WERI-Rb-1 (cell line): ENCODE results near the gene SEZ6L.

ENCODE experiments used
- DNase-seq: peaks from one replicate; pipeline ENCODE4 v3.0.0-alpha.2; 2020
- H3K27ac ChIP-seq: fragments of 250-450 bp; sonication (Bioruptor Pico); 2 replicates; pipeline ENCODE4 v1.5.1; 2020; ENCODE audit warnings: mild to moderate bottlenecking, moderate library complexity
- H3K27me3 ChIP-seq: fragments of 250-450 bp; sonication (Bioruptor Pico); 2 replicates; pipeline ENCODE4 v1.5.1; 2021; ENCODE audit warnings: mild to moderate bottlenecking, low read depth, moderate library complexity; ENCODE audit not compliant: insufficient read depth, severe bottlenecking
- H3K36me3 ChIP-seq: fragments of 250-450 bp; sonication (Bioruptor Pico); 2 replicates; pipeline ENCODE4 v1.5.1; 2020; ENCODE audit warnings: mild to moderate bottlenecking, moderate library complexity
- H3K4me3 ChIP-seq: 2 replicates; pipeline ENCODE4 v1.5.1; 2011; ENCODE audit warnings: low read depth, mild to moderate bottlenecking, control low read depth, low read length
- H3K9me3 ChIP-seq: fragments of 250-450 bp; sonication (Bioruptor Pico); 2 replicates; pipeline ENCODE4 v1.5.1; 2021; ENCODE audit warnings: mild to moderate bottlenecking, moderate library complexity; ENCODE audit not compliant: severe bottlenecking
- TF ChIP-seq, protein P1 (sequence below): IDR thresholded peaks from 2 replicates; pipeline ENCODE4 v1.5.1; 2011; ENCODE audit warnings: low read depth, mild to moderate bottlenecking, control low read depth, inconsistent platforms, low read length

The SEZ6L gene

DNA sequence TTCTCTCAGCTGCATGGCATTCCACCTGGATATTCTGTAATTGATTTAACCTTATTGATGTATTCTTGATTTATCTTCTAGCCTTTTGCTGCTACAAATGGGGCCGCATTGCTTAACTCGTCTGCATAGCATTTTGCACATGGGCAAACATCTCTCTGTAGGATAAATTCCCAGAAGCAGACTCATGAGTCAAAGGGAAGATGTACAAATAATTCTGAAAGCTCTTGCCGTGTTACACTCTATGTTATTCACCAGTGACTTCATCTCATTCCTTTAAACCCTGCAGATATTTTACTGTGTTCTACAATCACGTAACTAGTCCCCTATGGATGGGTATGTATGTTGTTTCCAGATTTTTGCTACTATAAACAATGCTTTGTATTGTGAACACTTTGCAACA lies 112.7 kb downstream of the SEZ6L start:
- H3K9me3 ChIP-seq: no peaks in the 10 kb centered on the region
- DNase-seq: no peak
- no peak overlapping the region for H3K27ac ChIP-seq
- no peak overlapping the region for H3K4me3 ChIP-seq
- TF ChIP-seq, protein P1, sequence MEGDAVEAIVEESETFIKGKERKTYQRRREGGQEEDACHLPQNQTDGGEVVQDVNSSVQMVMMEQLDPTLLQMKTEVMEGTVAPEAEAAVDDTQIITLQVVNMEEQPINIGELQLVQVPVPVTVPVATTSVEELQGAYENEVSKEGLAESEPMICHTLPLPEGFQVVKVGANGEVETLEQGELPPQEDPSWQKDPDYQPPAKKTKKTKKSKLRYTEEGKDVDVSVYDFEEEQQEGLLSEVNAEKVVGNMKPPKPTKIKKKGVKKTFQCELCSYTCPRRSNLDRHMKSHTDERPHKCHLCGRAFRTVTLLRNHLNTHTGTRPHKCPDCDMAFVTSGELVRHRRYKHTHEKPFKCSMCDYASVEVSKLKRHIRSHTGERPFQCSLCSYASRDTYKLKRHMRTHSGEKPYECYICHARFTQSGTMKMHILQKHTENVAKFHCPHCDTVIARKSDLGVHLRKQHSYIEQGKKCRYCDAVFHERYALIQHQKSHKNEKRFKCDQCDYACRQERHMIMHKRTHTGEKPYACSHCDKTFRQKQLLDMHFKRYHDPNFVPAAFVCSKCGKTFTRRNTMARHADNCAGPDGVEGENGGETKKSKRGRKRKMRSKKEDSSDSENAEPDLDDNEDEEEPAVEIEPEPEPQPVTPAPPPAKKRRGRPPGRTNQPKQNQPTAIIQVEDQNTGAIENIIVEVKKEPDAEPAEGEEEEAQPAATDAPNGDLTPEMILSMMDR: no peak
- no peaks in the 10 kb centered on the region for H3K36me3 ChIP-seq
- no peaks in the 10 kb centered on the region for H3K27me3 ChIP-seq

DNA sequence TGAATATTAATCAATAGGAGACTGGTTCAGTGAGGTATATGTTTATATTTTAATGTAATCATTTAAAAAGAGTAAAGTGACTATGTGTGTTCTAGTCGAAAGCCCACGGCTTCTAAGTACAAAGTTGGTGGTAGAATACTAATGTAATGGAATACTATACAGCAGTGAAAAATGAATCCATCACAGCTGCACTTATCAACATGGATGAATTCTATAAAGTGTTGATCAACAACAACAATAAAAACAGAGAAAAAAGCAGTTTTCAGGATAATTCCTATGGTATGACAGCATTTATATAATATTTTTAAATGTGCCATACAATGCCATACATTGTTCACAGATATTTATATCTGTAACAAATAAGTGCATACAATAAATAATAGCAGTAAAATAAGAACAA lies 114.1 kb downstream of the SEZ6L start:
- Histone ChIP-seq H3K27ac (no peak overlapping the region), H3K36me3 (no peaks in the 10 kb centered on the region), H3K9me3 (no peaks in the 10 kb centered on the region), H3K4me3 (no peak overlapping the region), H3K27me3 (no peaks in the 10 kb centered on the region)
- DNase-seq: no peak
- TF ChIP-seq, protein P1: no peak

DNA sequence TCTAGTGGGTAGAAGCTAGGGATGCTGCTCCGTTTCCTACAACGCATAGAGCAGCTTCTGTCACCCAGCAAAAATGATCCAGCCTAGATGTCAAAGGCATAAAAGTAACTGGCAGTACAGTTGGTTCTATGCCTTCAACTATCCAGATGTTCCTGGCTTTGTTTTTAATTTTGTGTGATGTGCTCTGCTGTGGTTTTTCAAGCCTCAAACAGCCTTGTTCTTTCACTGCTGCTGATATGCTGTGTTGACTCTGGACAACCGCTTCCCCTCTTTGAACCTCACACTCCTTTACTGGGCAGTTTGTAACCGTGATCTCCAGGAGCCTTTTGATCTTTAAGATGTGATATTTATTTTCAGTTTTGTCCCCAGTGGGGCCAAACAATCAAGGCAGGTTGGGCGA lies 116.4 kb downstream of the SEZ6L start:
- no peak overlapping the region for H3K4me3 ChIP-seq
- H3K27me3 ChIP-seq: no peaks in the 10 kb centered on the region
- no peaks in the 10 kb centered on the region for H3K36me3 ChIP-seq
- no peak for DNase-seq
- TF ChIP-seq, protein P1: no peak
- H3K27ac ChIP-seq: no peak overlapping the region
- H3K9me3 ChIP-seq: no peaks in the 10 kb centered on the region

DNA sequence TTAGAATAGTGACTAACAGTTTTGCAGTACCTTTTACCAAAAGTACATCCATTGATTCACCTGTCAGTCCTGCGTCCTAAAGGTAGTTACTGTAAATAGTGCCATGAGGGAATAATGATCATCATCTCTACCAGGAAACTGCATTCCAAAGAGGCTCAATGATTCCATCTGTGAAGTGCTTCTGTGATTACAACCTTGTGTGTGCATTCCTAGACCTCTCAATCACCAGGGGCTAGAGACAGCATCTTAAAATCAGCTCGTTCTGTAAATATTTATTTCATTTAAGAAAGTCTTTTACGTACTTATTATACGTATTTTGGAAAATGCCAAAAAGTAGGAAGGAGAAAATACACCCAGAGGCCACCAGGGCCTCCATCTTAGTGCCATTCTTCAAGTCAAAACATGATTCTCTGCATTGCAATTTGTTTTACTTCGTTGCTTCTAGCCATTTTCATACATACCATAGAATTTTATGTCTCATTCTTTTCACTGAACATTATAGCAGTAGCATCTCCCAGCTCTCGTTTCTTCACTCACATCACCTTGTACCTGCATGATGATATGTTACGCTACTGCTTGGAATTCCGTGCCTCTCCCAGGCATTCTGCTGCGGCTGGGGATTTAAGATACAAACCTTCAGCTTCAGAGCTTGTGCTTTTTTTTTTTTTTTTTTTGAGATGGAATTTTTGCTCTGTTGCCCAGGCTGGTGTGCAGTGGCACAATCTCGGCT lies 117.0 kb downstream of the SEZ6L start:
- no peaks in the 10 kb centered on the region for H3K27me3 ChIP-seq
- DNase-seq: no peak
- no peaks in the 10 kb centered on the region for H3K36me3 ChIP-seq
- no peak overlapping the region for H3K4me3 ChIP-seq
- no peak overlapping the region for H3K27ac ChIP-seq
- H3K9me3 ChIP-seq: no peaks in the 10 kb centered on the region
- TF ChIP-seq, protein P1: no peak

DNA sequence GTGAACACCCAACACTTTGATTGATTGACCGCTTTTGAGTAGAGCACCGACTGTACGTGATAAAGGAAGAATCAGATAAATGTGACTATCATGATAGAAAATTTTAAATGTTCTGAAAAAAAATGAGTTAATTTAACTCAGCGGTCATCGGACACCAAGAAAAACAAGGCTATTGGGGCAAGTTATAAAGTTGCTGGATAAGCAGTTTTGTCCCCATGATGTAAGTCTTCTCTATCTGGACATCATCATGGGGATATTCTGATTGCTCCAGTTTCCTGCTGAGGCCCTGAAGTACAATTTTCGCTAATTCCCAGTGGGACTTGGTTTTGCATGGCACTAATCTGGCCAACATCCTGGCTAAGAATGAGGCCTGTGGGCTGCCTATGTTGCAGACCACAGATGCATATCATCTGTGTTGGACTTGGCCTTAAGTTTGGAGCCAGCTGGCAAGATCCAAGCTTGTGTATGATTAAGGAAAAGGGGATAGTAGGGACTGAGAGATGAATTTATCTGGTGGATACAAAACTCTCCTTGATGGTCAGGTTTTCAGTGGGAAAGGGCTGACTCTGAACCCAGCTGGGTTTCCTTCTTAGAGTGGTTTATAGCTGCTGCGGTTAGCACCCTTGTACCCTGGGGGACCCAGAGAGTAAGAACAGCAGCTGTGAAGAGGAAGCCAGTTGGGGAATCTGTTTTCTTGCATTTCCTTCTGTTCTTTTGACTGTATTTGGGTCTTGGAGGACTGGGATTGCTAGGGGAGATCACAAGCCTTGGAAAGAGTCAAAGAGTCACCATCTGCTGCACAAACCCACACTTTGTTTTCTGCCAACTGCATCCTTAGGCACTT lies 118.3 kb downstream of the SEZ6L start:
- H3K36me3 ChIP-seq: no peaks in the 10 kb centered on the region
- no peak for DNase-seq
- no peaks in the 10 kb centered on the region for H3K27me3 ChIP-seq
- H3K9me3 ChIP-seq: no peaks in the 10 kb centered on the region
- no peak overlapping the region for H3K4me3 ChIP-seq
- TF ChIP-seq, protein P1: no peak
- no peak overlapping the region for H3K27ac ChIP-seq
